GM10847 (cell line): ENCODE results near the gene ZFAND2A.

Source experiments
- POLR2A ChIP-seq: IDR thresholded peaks from 2 replicates; pipeline ENCODE4 v1.6.1; 2011; ENCODE audit not compliant: insufficient read length; ENCODE audit errors: extremely low read depth

The ZFAND2A gene

DNA sequence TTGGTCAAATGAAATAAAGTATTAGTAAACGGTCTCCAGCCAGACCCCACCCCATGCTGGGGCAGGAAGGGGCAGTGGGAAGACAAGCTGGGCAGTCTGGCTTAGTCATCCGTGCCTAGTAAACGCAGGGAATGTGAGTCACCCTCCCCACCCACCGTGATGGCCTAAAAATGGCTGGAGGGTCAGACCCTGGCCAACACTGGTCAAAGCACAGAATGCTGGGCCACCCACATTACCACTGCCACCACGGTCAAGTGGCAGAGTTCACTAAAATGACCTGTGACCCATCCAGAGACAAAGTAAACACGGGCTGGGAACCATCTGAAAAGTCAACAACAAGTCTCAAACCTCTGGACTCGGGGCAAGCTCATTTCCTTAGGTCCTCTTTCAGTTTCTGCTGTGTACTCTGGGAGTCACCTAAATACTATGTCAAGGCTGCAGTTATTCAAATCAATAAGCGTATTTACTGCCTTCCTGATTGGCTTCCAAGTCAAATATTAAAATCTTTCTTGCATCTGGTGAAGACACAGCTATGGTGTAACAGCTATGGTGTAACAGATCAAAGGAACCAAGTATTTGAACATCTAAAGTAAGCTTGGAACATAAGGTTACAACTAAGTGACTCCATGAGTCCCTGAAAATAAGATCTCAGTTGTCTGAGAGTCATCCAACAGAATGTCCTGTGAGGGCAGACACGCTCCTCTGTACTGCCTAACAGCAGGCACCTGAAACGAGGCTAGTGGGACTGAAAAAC is 3.0 kb downstream of the ZFAND2A start:
- no peak for TF ChIP-seq POLR2A

DNA sequence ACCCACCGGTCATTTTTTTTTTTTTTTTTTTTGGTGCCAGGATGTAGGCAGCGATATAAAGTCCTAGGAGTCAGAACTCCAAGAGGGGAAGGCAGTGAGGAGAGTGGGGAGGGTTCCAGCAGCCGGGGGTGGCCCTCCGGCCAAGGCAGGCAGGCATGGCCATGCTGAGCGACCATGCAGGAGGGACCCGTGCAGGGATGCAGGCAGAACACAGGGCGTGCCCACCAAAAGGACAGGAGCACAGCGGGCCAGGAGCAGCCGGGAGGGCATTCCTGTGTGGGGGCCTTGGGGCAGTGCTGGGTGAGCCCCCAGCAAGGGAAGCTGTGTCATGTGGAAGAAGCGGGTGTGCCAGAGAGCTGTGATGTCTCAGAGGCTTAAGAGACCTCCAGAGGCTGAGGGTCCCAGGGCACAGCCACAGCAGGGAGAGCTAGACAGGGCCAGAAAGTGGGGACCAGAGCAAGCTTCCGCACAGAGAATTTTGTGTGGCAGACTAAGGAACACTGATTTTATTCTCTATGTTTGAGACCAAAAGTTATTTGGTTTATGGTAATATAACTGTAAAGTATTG is 5.7 kb downstream of the ZFAND2A start:
- TF ChIP-seq POLR2A = no peak

DNA sequence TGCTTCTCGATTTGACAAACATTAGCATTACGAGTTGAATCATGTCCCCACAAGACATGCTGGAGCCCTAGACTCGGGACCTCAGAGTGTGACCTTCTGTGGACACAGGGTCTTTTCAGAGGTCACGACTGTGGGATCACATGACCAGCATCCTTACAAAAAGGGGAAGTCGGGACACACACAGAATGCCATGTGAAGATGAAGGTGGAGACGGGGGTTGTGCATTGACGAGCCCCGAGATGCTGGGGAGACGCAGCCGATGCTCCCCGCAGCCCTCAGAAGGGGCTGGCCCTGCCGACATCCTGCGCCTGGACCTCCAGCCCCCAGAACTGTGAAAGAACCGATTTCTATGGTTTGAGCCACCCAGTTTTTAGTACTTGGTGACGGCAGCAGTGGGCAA is 7.5 kb downstream of the ZFAND2A start:
- no peak for TF ChIP-seq POLR2A

DNA sequence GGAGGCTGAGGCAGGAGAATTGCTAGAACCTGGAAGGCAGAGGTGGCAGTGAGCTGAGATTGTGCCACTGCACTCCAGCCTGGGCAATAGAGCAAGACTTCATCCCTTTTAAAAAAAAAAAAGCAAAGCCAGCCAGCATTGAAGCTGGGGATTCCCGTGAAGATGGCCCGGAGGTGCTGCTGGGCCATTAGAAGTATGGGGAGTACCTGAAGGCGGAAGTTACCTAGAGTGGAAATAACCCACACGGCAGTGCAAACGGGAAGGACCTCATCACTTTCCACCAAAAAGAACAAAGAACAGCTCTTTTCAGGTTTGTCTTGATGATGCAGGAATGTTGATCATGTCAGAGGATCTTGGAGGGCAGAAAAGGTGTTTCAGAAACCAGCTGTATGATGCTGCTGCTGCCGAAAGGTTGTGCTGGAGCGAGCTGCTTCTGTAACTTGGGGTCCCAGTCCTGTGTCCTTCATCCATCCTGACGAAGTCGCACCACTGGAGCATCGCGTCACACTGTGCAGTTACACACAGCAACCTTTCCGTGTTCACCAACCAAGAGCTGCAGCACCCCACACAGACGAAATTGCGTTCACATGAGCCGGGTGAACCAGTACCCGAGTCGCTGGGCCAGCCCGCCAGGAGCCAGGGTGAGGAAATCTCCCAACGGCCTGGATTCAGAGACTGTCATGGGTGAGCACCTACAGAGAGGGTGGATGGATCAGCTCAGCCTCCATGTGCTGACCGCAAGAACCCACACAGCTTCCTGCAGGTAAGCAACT is 8.2 kb downstream of the ZFAND2A start:
- no peak for TF ChIP-seq POLR2A

DNA sequence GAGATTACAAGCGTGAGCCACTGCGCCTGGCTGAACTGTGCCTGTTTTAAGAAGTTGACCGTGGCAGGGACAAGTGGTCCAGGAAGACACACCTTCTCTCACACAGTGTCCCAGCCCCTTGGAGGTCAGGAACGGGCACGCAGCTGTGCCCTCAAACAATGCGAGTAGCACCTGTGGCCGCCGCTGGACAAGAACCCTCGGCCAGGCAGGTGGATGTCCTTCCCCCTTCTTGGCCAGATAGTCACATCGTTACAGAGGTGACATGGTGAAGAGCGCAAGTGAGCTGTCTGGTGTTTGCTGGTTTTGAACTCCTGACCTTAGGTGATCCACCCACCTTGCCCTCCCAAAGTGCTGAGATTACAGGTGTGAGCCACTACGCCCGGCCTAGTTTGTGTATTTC is 8.8 kb downstream of the ZFAND2A start:
- TF ChIP-seq POLR2A = no peak

DNA sequence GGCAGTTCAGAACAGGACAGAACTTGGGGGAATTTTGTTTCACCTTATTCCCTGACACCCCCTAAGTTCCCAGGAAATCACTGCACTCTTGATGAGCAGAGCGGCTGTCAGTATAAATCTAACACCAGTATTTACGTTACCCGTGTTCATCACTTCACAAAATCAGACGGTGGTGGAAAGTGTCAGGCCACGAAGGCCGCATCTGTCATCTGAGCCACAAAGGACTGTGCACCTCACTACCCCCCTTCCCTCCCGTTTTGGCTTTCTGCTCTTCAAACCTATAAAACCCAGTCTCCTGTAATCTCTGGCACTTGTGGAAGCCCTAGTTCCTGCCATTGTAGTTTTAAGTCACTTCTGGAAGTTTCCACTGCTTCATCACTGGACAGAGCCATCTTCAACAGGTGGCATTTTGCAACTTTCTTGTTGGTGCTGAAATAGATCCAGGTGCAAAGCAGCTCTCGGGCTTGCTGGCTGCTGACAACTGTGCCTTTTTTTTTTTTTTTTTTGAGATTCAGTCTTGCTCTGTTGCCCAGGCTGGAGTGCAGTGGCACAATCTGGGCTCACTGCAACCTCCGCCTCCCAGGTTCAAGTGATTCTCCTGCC is 9.5 kb downstream of the ZFAND2A start:
- TF ChIP-seq POLR2A = no peak

DNA sequence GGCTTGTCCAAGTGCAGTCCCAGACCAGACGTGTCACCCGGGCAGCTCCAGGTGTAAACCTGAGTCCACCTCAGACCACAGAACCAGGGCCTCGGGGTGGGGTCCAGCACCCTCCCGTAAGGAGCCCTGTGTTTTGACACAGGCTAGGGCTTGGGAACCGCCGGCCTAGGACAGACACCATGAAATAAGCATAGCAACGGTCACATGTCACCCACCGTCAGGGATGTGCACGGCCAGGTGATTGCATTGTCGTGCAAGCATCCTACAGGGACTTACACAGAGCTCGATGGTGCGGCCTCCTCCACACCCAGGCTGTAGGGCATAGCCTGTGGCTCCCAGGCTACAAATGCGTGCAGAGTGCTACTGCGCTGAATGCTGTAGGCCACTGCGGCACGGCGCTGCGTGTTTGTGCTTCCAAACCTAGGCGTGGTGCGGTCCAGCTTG is 10.6 kb downstream of the ZFAND2A start:
- TF ChIP-seq POLR2A = no peak

DNA sequence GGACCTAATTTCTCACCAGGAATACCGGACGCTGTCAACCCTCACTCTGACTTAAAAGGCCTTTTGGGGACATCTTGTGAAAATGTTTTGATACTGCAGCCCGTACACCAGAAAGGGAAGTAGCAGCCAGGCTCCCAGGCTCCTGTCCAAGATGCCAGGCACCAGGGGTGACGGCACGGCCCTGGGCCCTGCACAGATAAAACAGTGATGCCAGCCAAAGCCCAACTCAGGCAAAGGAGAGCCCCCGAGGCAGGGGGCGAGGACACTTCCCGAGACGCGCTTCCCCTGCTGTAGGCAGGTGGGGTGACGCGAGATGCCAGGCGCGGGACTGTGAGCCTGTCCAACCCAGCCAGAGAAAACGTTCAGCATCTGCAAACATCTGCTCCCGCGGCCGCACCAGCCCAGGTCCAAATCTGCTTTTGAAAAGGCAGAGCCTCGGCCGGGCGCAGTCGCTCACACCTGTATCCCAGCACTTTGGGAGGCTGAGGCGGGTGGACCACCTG is 15.7 kb downstream of the ZFAND2A start:
- no peak for TF ChIP-seq POLR2A

DNA sequence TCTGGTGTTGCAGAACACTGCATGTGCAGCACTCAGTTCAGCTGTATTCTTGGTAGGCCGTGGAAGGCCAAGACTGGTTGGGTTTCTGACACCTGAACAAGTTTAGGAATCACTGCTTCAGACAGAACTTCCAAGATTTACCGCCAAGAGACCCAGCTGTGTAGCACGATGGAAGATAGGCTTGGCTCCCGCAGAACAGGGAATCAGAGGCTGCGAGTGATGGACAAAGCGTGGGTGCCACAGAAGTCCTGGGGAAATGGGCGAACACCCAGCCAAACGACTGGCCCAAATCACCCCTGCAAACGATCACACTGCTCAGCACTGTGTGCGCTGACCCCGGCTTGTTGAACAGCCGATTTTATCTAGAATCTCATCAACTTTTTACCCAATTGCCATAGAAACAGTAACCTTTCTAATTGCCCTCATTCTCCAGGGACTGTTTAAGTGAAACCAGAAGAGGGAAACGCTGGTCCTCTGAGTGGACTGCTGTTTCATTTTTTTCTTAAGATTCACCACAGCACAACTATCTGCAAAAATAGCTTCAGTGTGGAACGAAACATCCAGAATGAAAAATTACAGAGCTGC is 17.9 kb downstream of the ZFAND2A start:
- no peak for TF ChIP-seq POLR2A

DNA sequence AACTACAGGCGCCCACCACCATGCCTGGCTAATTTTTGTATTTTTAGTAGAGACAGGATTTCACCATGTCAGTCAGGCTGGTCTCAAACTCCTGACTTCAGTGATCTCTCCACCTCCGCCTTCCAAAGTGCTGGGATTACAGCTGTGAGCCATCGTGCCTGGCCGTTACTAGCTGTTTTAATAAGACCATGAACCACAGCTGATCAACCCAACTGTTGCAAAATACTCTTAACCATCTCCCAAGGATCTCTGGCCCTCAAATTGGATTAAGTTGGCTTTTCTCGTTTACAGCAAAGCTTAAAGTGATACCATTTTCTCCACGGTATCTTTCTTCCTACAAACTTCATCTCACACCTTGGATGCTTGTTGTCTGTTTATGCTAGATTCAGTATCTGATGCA is 18.3 kb downstream of the ZFAND2A start:
- TF ChIP-seq POLR2A = no peak

DNA sequence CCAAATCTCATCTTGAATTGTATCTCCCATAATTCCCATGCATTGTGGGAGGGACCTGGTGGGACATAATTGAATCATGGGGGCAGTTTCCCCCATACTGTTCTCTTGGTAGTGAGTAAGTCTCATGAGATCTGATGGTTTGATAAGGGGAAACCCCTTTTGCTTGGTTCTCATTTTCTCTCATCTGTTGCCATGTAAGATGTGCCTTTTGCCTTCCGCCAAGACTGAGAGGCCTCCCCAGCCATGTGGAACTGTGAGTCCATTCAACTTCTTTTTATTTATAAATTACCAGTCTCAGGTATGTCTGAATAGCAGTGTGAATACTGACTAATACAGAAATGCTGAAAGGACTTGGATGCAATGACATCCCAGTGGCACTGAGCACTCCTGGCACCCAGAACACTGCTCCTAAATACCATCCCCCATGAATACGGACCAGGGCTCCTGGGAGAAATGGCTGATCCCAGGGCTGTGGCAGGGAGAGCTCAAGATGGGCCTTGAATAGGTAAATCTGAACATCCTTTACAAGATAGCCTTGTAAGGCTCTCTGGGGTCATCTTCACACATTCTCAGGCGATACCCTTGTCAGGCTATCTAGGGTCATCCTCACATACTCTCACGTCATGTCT is 19.4 kb downstream of the ZFAND2A start:
- TF ChIP-seq POLR2A = no peak

DNA sequence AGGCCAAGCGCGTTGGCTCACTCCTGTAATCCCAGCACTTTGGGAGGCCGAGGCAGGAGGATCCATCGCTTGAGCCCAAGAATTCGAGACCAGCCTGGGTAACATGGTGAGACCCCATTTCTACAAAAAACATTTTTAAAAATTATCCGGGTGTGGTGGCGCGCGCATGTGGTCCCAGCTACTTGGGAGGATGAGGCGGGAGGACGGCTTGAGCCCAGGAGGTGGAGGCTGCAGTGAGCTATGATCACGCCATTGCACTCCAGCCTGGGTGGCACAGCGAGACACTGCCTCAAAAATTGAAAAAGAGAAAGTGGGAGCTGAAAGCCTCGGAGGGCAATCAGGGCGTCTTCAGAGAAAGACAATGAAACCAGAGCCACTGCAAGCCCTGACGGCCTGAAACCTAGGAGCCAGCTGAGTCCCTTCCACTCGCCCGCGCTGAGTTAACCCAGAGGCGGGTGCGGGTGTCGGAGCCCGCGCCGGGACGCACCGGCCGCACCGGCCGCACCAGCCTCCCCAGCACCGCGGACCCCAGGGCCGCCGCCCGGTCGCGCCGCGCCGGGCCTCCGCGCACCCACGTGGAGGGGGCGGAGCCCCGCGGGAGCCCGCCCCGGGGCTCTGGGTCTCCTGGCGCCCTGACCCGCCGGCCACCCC is 22.4 kb downstream of the ZFAND2A start:
- no peak for TF ChIP-seq POLR2A

DNA sequence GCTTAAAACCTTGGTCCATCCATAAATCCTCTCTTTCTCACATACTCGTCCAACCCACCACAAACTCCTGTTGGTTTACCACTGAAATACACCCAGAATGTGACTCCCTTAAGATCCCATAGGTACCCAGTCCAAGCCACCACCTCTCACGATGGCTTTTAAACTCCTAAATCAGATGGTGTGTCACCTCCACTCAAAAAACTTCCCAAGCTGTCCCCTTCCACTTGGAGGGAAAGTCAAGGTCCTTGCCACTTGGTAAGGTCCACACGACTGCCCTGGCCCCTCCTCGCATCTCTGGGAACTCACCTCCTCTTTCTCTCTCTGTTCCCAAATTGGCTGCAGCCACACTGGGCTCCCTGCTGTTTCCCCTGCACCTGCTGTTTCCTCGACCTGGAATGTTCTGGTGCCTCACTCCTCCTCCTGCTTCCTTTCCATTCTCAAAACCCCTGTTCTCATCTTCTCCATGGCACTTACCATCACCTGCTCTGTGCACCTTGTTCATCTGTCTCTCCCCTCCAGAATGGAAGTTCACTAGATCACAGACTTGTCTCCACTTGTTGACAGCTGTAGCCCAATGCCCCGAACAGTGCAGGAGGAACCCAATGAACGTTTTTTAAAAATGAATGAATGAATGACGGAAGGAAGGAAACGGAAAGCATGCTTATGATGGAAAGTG is 23.0 kb downstream of the ZFAND2A start:
- no peak for TF ChIP-seq POLR2A

DNA sequence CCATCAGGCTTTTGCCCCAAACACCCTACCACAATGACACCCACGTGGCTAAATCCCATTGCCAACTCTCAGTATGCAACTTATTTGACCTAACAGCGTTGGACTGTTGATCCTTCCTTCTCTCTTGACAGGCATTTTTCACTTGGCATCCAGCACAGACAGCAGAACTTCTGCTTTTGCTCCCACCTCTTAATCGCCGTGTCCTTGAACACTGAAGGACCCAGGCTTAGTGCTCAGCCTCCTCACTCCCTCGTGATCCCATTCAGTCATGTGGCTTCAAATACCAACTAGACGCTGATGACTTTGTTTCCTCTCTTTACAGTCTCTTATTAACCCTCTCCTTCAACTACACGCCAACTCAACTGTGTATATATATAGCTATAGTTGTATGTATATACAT is 25.0 kb downstream of the ZFAND2A start:
- TF ChIP-seq POLR2A = no peak
